ENCODE data around the gene RAD9A. TPM values are rescaled to one million over a fixed set of nuclear protein-coding genes. Genes with fewer than 3 reads are reported as not detected.
A peak's percentile ranks its signal among the peaks of the same experiment; 100 is the strongest.

Gene RAD9A
- total RNA-seq, 1 experiment from 2014 or later: 20.9 TPM

- Histone ChIP-seq H4K91ac (ENCODE audit: insufficient read length, low read depth, low read length) (no peak overlapping the region), H4K20me1 (ENCODE audit: control insufficient read depth, insufficient read depth, insufficient read length) (no peaks in the 10 kb centered on the region), H4K5ac (ENCODE audit: insufficient read length, low read depth, low read length) (no peak overlapping the region), H3K4me2 (ENCODE audit: insufficient read depth, insufficient read length, low read length) (no peak overlapping the region), H3K18ac (ENCODE audit: insufficient read length, low read depth, low read length) (no peak overlapping the region), H3K23ac (ENCODE audit: insufficient read length, low read depth, low read length) (no peak overlapping the region), H2BK12ac (ENCODE audit: insufficient read length, low read depth, low read length) (no peak overlapping the region), H3K14ac (ENCODE audit: insufficient read depth, low read length) (no peak overlapping the region), H3K27ac (ENCODE audit: insufficient read length, low read depth, low read length) (no peak overlapping the region), H3K27me3 (ENCODE audit: insufficient read depth, low read length) (no peaks in the 10 kb centered on the region), H2AK5ac (ENCODE audit: insufficient read length, low read length) (no peak overlapping the region), H2AFZ (ENCODE audit: low read length) (no peak overlapping the region), H3K4ac (ENCODE audit: low read depth, low read length) (no peak overlapping the region), H2BK5ac (ENCODE audit: insufficient read length, low read length) (no peak overlapping the region), H3K9me3 (ENCODE audit: control insufficient read depth, low read depth, low read length) (no peaks in the 10 kb centered on the region), H2BK20ac (ENCODE audit: low read depth, low read length, poor library complexity, severe bottlenecking) (no peak overlapping the region), H2BK15ac (ENCODE audit: low read depth, low read length) (no peak overlapping the region), H3K23me2 (ENCODE audit: insufficient read length, low read depth, low read length, poor library complexity, severe bottlenecking) (peaks cover 4% of the 10 kb centered on the region), H3K79me1 (ENCODE audit: insufficient read depth, low read depth, low read length, poor library complexity, severe bottlenecking) (no peaks in the 10 kb centered on the region), H3K9ac (ENCODE audit: extremely low read depth, insufficient read length, low read length) (no peak overlapping the region), H3K4me1 (ENCODE audit: insufficient read depth, low read length) (no peaks in the 10 kb centered on the region; the same call in 1 of the 2 replicates), H3T11ph (ENCODE audit: low read length) (no peak overlapping the region), H3K79me2 (ENCODE audit: insufficient read depth, low read length) (no peaks in the 10 kb centered on the region), H4K8ac (replicated peaks; ENCODE audit: insufficient read length, low read depth, low read length) (no peak overlapping the region), H3K56ac (ENCODE audit: insufficient read length, low read depth, low read length) (no peak overlapping the region), H2BK120ac (ENCODE audit: low read depth, low read length, poor library complexity, severe bottlenecking) (no peak overlapping the region)
- peak overlapping the region in 1 of 3 experiments; percentile 55; a peak in 2 of 7 replicates for H3K27ac Mint-ChIP-seq
- no CpG with 5 or more reads among the region's 31 CpGs for WGBS (ENCODE audit: extremely low coverage, insufficient read length, low lambda C conversion rate)
- no peaks in the 10 kb centered on the region for H3K9me3 Mint-ChIP-seq
- TF ChIP-seq CTCF (conservative IDR thresholded peaks at IDR 0.05): peak; percentile 46; the same call in 2 of the 3 replicates
- peaks cover 10 to 37% (median 35%) of the 10 kb centered on the region in 3 experiments; a peak in 6 of 7 replicates for H3K36me3 Mint-ChIP-seq (ENCODE audit: insufficient read depth in 1 of 3, low read depth in 3 of 3)
- DNase-seq: peak; percentile 63
- peaks cover 4 to 15% of the 10 kb centered on the region in 2 experiments for H3K4me1 Mint-ChIP-seq
- peak overlapping the region in 1 of 2 experiments; percentile 44; a peak in 2 of 5 replicates for H3K4me3 Mint-ChIP-seq
- no peaks in the 10 kb centered on the region; the same call in 1 of the 2 replicates for H3K27me3 Mint-ChIP-seq (ENCODE audit: low read depth)
These were observed 47.8 kb downstream of the RAD9A start for GRCh38 chr11:67439321-67440228.

Measured in H9 (cell line).